Thymus (tissue), 11 donors: ENCODE measurements around the gene CCNY. TPM values are rescaled to one million over a fixed set of nuclear protein-coding genes. Genes with fewer than 3 reads are reported as not detected.
A peak's percentile ranks its signal among the peaks of the same experiment; 100 is the strongest.
"Not testable (repeated sequence)": the region's sequence is repeated elsewhere in the genome, so short reads cannot be mapped to it uniquely, and the experiment has no call there.

Experiments used
- DNase-seq, 9 donors: peaks; one replicate each; pipeline ENCODE4 v3.0.0-alpha.2; 2013; ENCODE audit warnings: low spot score in 9 of 9, low read depth in 6 of 9, missing footprints in 1 of 9
- H3K27ac ChIP-seq, 2 donors: one replicate each; pipeline ENCODE4 v1.5.1; 2013; ENCODE audit warnings: control low read depth in 1 of 2, low read depth in 1 of 2, low read length in 1 of 2, mild to moderate bottlenecking in 1 of 2, moderate library complexity in 1 of 2
- H3K27me3 ChIP-seq, 2 donors: one replicate each; pipeline ENCODE4 v1.5.1; 2013; ENCODE audit warnings: low read length in 1 of 2; ENCODE audit not compliant: control insufficient read depth in 2 of 2, insufficient read depth in 1 of 2
- H3K36me3 ChIP-seq, 2 donors: one replicate each; pipeline ENCODE4 v1.5.1; 2013; ENCODE audit warnings: low read length in 1 of 2, mild to moderate bottlenecking in 1 of 2, moderate library complexity in 1 of 2; ENCODE audit not compliant: control insufficient read depth in 2 of 2, insufficient read depth in 2 of 2
- H3K4me1 ChIP-seq, 2 donors: one replicate each; pipeline ENCODE4 v1.5.1; 2013; ENCODE audit warnings: low read length in 2 of 2; ENCODE audit not compliant: control insufficient read depth in 2 of 2, insufficient read depth in 2 of 2
- H3K4me3 ChIP-seq, 2 donors: one replicate each; pipeline ENCODE4 v1.5.1; 2013; ENCODE audit warnings: low read length in 2 of 2, control low read depth in 1 of 2, mild to moderate bottlenecking in 1 of 2
- H3K9me3 ChIP-seq, 2 donors: one replicate each; pipeline ENCODE4 v1.5.1; 2013; ENCODE audit warnings: low read length in 1 of 2, mild to moderate bottlenecking in 1 of 2; ENCODE audit not compliant: control insufficient read depth in 2 of 2, insufficient read depth in 1 of 2
- WGBS: extraction: QIAGEN DNeasy Blood & Tissue Kit; methylation state at CpG from one replicate; pipeline ENCODE4 v1.1.7; 2013; 5-methylcytosine and 5-hydroxymethylcytosine counted together
- polyA plus RNA-seq: library from polyadenylated mRNA; stranded (reverse); fragments of 200-250 nt; gene quantifications from one replicate; pipeline ENCODE4 v1.2.3, GENCODE V29; 2013
- total RNA-seq: library from RNA; stranded (reverse); fragments of 120-200 nt; gene quantifications from one replicate; pipeline ENCODE4 v1.2.4, GENCODE V29; 2013
- donor health status: healthy.

Gene CCNY
- total and polyA plus RNA-seq, 2 donors, result 27.6 to 34.9 TPM

- H3K27me3 ChIP-seq, result no peaks in the 10 kb centered on the region
- no peak overlapping the region for H3K4me3 ChIP-seq
- H3K27ac ChIP-seq, result no peak overlapping the region
- DNase-seq, result no peak
- H3K36me3 ChIP-seq, result no peaks in the 10 kb centered on the region
- peaks cover 0 to 6% of the 10 kb centered on the region in 2 donors for H3K4me1 ChIP-seq
- H3K9me3 ChIP-seq, result no peaks in the 10 kb centered on the region
- 96% methylated on average over 2 of the region's 2 CpGs for whole genome bisulfite sequencing
These were observed 13.1 kb downstream of the CCNY start for GRCh38 chr10:35349389-35349915.

- H3K4me1 ChIP-seq, result peaks cover 0 to 6% of the 10 kb centered on the region in 2 donors
- H3K4me3 ChIP-seq, result no peak overlapping the region
- 95% methylated on average over 2 of the region's 2 CpGs for WGBS
- no peaks in the 10 kb centered on the region for H3K36me3 ChIP-seq
- no peaks in the 10 kb centered on the region for H3K9me3 ChIP-seq
- H3K27me3 ChIP-seq, result no peaks in the 10 kb centered on the region
- no peak overlapping the region for H3K27ac ChIP-seq
- DNase-seq, result no peak
These were observed 14.7 kb downstream of the CCNY start for GRCh38 chr10:35351021-35351420.

GRCh38 chr10:35352097-35352496 is 15.8 kb downstream of the CCNY start:
- Histone ChIP-seq H3K4me1 (peaks cover 4 to 14% of the 10 kb centered on the region in 2 donors), H3K9me3 (no peaks in the 10 kb centered on the region), H3K27ac (no peak overlapping the region), H3K4me3 (no peak overlapping the region), H3K27me3 (no peaks in the 10 kb centered on the region), H3K36me3 (no peaks in the 10 kb centered on the region)
- DNase-seq, result no peak
- WGBS, result 97% methylated on average over 2 of the region's 2 CpGs

- Histone ChIP-seq H3K9me3 (no peaks in the 10 kb centered on the region), H3K36me3 (no peaks in the 10 kb centered on the region), H3K27me3 (no peaks in the 10 kb centered on the region), H3K27ac (no peak overlapping the region), H3K4me3 (no peak overlapping the region), H3K4me1 (peaks cover 4 to 14% of the 10 kb centered on the region in 2 donors)
- WGBS, result 63% methylated on average over 7 of the region's 7 CpGs
- DNase-seq, result no peak
These were observed 16.2 kb downstream of the CCNY start for GRCh38 chr10:35352512-35352911.

GRCh38 chr10:35353395-35353794 is 17.1 kb downstream of the CCNY start:
- 92% methylated on average over 2 of the region's 2 CpGs for WGBS
- H3K9me3 ChIP-seq, result no peaks in the 10 kb centered on the region
- no peaks in the 10 kb centered on the region for H3K36me3 ChIP-seq
- H3K27ac ChIP-seq, result no peak overlapping the region
- H3K27me3 ChIP-seq, result no peaks in the 10 kb centered on the region
- H3K4me1 ChIP-seq, result peaks cover 4 to 14% of the 10 kb centered on the region in 2 donors
- H3K4me3 ChIP-seq, result no peak overlapping the region
- DNase-seq, result no peak

GRCh38 chr10:35353805-35354204 is 17.5 kb downstream of the CCNY start:
- 96% methylated on average over 1 of the region's 1 CpG for WGBS
- H3K36me3 ChIP-seq, result no peaks in the 10 kb centered on the region
- DNase-seq, result no peak
- no peak overlapping the region for H3K27ac ChIP-seq
- peaks cover 4 to 14% of the 10 kb centered on the region in 2 donors for H3K4me1 ChIP-seq
- H3K4me3 ChIP-seq, result no peak overlapping the region
- no peaks in the 10 kb centered on the region for H3K27me3 ChIP-seq
- H3K9me3 ChIP-seq, result no peaks in the 10 kb centered on the region

GRCh38 chr10:35354257-35354656 is 17.9 kb downstream of the CCNY start:
- H3K4me3 ChIP-seq, H3K27ac ChIP-seq, H3K9me3 ChIP-seq, H3K27me3 ChIP-seq, H3K36me3 ChIP-seq, DNase-seq: not testable (repeated sequence)
- WGBS, result 96% methylated on average over 9 of the region's 9 CpGs
- peaks cover 4 to 14% of the 10 kb centered on the region in 2 donors for H3K4me1 ChIP-seq

GRCh38 chr10:35355971-35356724 is 19.8 kb downstream of the CCNY start:
- no peak overlapping the region for H3K4me3 ChIP-seq
- H3K36me3 ChIP-seq, result no peaks in the 10 kb centered on the region
- no peaks in the 10 kb centered on the region for H3K27me3 ChIP-seq
- peaks cover 4 to 14% of the 10 kb centered on the region in 2 donors for H3K4me1 ChIP-seq
- WGBS, result 94% methylated on average over 9 of the region's 9 CpGs
- no peaks in the 10 kb centered on the region for H3K9me3 ChIP-seq
- peak in 1 of 9 donors; percentile 39 for DNase-seq
- peak overlapping the region in 1 of 2 donors; percentile 60 for H3K27ac ChIP-seq

- 23% methylated on average over 2 of the region's 2 CpGs for WGBS
- no peaks in the 10 kb centered on the region for H3K9me3 ChIP-seq
- no peak overlapping the region for H3K4me3 ChIP-seq
- H3K27ac ChIP-seq, result no peak overlapping the region
- H3K27me3 ChIP-seq, result no peaks in the 10 kb centered on the region
- H3K36me3 ChIP-seq, result no peaks in the 10 kb centered on the region
- peaks cover 4 to 14% of the 10 kb centered on the region in 2 donors for H3K4me1 ChIP-seq
- no peak for DNase-seq
These were observed 20.4 kb downstream of the CCNY start for GRCh38 chr10:35356725-35357092.
